GM19035 (cell line): ENCODE results near the gene CRYGC.

ENCODE experiments used
- ATAC-seq: cut with Tn5 transposase; IDR thresholded peaks from one replicate; pipeline ENCODE4 v1.9.1; 2021; ENCODE audit not compliant: unreplicated experiment

Gene CRYGC, protein sequence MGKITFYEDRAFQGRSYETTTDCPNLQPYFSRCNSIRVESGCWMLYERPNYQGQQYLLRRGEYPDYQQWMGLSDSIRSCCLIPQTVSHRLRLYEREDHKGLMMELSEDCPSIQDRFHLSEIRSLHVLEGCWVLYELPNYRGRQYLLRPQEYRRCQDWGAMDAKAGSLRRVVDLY

DNA sequence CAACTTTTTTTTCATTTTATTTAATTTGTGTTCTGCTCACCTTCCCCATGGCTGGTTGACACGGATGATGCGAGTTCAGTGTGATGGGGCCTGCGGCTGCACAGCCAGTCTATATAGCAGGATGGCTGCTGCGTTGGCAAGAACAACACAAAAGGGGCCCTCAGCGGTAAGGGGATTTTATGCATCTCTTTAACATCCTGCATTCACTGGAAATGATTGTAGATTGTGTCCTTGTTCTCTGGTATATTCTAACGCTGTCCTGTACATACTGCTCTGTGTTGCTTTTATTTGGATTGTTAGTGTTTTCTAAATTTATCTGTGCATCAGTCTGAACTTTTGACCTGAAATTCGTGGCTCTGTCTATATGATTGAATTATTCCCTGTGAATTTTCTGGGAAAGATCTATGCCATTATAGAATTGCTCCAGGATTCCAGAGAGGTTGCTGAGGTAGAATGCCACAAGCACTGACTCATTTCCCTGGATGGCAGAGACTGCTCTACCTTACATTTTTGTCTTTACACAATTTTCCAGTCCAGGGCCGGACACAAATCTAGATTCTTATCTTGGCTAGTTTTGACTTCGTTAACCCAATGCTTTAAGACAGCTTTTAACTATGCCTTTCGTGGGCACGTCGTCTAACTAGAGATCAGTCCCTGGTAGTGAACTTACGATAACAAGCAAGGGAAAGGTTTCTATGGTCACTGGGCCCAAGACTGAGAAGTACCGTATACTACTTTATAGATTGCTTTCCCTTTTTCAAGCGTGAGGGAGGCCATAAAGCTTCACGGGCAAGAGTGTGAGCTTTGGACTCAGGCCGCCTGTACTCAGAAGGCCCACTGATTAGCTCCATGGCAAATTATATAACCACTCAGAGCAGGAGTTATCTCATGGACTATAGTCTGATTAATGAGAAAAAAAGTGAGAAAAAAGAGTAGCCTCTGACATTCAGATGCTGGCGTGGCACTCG is at the start of gene CRYGC:
Gene CRYGC (minus strand): TSS at position 85 of the 968 bp plus-strand sequence. CDS start 36 bp downstream, at position 49.
- ATAC-seq = no peak

DNA sequence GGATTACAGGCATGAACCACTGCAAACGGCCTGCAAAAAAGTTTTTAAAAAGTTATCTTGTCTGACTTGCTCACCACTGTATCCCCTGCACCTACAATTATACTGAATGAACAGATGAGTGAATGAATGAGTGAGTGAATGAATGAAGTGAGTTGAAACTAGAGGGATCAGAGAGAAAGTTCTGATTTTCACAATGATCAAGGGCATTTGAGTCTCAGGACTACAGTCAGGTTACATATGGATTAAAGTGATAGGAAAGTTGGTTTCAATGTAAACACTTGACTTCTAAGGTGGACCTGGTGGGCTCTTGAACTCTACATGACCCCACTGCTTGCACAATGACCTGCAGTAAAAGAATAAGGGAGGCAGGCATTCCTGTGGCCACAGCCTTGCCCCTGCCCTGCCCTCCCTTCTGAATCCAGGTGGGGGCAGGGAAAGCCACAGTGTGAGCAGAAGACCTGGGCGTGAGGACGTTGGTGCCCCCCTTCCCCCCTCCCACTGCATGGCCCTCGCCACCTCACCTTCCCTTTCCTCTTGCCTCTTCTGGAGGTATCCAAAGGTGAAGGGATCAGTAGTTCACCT is 49.5 kb upstream of the CRYGC start:
- no peak for ATAC-seq

DNA sequence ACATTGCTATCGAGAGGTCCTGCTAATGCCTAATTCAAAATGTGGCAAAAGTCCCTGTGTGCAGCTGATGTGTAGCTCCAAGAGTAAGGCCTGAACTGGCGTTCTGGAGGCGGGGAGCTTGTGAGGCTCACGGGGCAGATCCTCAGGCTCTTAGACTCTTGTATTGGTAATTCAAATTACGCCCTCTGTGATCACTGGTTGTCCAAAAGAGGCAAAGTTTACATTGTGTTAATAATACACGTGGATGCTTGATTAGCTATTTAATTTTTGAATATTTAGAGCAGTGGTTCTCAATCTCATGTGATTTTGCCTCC is 46.2 kb upstream of the CRYGC start:
- ATAC-seq = no peak

DNA sequence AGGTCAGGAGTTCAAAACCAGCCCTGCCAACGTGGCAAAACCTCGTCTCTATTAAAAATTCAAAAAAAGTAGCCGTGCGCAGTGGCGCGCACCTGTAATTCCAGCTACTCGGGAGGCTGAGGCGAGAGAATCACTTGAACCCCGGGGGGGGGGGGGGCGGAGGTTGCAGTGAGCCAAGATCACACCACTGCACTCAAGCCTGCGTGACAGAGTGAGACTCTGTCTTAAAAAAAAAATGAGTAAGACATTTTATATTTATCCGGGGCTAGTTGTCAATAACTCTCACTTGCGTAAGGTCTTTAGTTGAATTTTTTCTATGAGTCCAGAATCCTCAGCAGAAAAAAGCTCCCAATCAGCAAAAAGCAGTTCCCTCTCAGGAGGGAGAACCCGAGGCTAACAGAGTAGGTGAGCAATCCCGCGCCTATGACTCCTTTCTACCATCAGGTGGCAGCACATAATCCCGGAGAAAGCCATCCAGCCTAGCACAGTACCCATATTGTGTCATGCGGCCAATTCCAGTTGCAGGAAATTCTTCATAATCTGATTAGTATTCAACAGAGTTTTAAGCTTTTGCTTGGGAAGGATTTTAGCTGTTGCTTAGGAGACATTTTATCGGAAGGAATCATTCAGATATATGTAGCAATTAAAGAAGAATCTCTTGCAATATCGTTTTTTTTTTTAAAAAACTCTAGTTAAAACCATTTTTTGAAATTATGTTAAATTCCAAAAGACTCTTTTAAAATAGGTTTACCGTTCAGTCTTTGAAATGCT is 45.6 kb upstream of the CRYGC start:
- peak; percentile 99 for ATAC-seq

DNA sequence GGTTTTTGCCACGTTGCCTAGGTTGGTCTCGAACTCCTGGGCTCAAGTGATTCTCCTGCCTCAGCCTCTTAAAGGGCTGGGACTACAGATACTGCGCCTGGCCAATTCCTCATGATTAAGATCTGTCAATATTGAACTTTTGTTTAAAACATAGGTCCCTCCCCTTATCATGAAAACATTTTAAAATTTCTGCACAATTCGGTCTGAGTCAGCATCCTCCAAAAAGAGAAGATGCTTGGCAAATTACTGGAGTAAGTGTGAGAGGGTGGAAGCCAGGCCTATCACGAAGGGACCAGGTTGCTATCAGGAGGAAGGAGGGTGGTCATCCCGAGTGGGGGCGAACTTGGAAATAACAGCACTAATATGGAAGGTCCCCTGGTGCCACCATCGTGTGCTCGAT is 44.5 kb upstream of the CRYGC start:
- no peak for ATAC-seq

DNA sequence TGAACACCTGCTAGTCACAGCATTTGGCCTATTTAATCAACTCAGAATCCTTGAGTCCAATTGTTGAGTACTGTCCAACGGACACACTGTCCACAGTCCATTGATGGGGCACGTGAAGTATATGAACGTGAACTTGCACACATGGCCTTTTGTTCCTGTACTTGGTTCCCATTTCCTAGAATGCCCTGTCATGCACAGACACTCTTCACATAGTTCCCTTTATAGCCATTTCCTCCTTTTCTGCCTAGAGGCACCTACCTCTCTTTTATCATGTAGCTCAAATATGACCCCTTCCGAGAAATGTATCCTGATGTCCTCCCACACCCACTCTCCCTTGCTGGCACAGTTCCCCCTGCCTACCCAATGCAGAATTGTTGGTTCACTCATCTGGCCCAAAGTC is 42.5 kb upstream of the CRYGC start:
- no peak for ATAC-seq

DNA sequence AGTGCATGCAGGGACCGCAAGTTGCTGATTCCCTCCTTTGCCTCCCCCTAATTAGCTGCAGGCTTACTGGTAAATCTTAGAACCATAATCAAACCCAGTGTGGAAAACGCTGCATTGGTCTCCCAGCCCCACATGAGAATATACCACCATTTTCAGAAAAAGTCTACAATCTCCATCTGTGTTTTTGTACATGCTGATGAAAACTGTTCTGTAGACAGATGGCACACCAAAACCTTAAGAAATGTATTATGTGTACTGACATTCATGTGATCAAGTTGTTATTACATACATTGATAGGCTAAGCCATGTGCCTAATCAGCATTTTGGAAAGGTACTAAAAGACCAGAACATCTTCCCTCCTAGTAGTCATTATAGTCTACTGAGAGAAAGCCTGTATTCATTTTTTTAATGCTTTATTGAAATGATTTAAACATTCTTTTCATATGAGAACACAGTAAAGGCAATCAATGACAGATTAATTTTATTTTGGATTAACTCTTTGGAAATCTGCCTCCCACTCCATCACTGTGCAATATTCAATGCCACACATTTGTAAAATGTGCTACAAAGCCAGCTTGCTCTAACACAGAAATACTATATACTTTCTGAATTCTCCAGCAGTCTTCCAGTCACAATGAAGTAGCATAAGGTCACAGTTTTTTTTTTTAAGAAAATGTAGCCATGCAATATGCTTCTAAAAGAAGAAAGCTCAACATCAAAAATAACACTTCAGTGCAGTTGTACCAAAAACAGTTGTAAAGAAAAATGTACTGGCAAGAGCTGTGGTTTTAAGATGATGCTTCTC is 35.5 kb upstream of the CRYGC start:
- no peak for ATAC-seq

DNA sequence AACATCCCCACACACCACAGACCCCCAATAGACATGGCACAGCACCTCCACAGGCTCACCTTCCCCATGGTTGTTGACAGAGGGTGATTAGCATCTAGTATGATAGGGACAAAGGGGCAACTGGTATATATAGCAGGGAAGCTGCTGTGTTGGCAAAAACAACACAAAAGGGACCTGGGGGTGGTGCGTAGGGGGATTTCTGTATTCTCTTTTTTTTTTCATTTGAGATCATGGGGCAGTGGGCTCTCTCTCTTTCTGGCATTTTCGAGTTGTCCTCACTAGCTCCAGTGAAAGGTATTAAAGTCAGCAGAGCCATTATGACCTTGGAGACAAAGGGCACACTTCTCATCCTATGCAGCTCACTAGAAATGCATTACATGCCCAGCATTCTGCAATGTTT is 33.9 kb upstream of the CRYGC start, which contains the start of gene CRYGA:
Gene CRYGA (minus strand): TSS at position 101 of the 400 bp plus-strand sequence. CDS start 33 bp downstream, at position 68.
- ATAC-seq = no peak

DNA sequence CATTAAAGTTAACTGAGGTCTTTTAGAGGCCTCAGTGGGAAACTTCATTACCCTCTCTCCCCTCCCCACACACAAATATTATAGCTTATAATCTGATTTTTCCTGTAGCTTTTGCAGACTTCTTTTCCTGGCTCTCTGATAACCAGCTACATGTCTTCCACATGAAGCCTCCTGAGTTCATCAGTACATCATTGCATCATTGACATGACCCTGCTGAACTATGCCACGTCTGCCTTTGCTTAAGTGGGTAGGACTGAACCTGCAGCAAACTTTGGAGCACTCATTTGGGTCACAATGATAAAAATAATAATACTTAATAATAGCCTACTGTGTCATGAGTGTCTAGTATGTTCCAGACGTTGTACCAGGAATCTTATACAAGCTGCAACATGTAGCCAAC is 26.8 kb upstream of the CRYGC start:
- no peak for ATAC-seq

DNA sequence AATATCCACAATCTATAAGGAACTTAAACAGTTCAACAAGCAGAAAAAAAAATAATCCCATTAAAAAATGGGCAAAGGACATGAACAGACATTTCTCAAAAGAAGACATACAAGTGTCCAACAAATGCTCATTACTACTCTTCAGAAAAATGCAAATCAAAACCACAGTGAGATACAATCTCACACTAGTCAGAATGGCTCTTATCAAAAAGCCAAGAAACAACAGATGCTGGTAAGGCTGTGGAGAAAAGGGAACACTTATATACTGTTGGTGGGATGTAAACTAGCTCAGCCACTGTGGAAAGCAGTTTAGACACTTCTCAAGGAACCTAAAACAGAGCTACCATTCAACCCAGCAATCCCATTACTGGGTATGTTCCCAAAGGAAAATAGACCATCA is 23.5 kb upstream of the CRYGC start:
- ATAC-seq = no peak

DNA sequence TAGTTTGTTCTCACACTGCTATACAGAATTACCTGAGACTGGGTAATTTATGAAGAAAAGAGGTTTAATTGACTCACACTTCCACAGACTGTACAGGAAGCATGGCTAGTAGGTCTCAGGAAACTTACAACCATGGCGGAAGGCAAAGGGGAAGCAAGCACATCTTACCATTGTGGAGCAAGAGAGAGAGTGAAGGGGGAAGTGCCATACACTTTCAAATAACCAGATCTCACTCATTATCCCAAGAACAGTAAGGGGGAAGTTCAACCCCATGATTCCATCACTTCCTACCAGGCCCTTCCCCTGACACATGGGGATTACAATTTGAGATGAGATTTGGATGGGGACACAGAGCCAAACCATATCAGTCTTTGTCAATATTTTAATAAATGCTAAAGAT is 21.3 kb upstream of the CRYGC start:
- no peak for ATAC-seq

DNA sequence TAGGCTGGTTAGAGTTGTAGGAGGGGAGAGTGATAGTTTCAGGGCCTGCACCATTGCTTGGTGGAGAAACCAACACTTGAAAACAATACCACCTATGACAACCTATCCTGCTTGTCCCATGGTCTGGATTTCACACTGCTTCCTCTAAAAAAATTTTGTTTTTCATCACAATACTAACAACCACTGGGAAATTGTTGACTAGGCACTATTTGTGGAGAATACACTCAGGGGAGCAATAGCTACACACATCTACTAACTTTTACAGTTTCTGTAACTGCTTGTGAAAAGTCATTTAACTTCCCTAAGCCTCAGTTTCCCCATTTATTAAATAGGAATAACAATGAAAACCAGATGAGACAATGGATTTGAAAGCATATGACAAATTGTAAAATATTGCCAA is 20.5 kb upstream of the CRYGC start:
- no peak for ATAC-seq

DNA sequence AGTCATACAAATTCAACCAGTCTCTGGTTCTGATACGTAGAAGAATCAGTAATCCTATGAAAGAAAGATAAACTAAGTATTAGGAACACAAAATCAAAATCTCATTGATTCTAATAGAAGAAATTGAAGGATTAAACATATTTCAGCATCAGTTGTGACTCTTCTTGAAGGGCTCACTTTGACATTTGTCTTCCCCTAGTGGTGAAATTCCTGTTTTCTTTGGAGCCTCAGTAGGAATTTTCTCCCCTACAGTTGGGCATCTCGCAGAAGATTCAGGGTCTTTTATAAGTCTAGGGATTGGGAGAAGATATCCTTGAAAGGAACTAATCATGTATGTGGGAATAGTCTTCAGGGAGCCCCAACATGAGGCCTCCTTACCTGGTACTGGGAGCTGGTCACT is 19.2 kb upstream of the CRYGC start:
- no peak for ATAC-seq

DNA sequence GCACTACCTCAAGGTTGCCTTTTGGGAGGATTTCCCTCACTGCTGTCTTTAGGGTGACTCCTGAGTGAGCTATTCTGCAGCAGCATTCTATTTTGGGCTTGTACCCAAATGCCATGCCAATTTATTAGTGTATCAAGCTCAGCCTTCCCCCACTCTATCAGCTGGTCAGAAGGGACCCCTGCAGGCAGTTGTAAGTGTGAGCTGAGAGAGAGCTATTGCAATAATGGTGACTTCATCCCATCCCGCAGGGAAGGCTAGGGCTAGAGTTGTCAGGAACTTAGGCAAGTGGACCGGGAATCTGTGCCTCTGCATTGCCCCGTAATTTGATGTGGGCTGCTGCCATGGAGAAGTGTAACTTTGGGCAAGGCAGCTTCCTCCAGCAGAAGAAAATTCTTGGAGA is 18.1 kb upstream of the CRYGC start:
- no peak for ATAC-seq

DNA sequence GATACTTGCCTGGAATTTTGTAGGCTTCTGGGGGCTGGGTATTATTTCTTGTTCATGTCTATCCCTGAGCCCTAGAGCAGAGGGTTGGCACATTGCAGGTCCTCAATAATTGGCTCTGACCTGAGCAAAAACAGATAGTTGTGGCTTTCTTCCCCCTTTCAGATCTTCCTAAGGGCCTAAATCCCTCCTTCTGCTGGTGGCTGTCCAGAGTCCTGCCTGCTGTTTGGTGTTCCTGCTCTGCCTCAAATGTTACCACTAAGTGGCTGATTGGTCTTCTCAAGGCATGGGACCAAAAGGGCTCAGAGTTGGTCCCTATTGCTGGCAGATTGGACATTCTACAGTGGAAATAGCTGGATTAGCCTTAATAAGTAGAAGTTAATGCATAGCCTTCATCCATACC is 17.4 kb upstream of the CRYGC start:
- no peak for ATAC-seq

DNA sequence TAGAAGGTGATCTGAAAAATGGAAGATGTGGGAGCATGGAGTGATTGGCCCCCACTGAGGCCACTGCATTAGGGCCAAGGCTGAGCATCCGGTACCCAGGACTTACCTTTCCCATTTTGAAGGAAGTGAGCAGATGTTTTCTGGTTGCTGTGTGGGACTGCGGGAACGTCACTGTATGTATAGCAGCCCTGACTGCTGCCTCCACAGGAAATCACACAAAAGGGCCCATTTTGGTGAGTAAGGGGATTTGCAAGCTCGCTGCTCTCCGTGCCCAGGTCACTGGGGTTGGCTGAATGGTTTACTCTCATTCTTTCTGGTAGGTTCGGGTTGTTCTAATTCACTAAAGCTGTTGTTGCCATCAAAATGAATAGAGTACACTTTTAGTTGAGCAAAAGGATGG is 16.4 kb upstream of the CRYGC start, which contains the start of gene CRYGB:
Gene CRYGB (minus strand): TSS at position 153 of the 400 bp plus-strand sequence. CDS start 38 bp downstream, at position 115.
- no peak for ATAC-seq

DNA sequence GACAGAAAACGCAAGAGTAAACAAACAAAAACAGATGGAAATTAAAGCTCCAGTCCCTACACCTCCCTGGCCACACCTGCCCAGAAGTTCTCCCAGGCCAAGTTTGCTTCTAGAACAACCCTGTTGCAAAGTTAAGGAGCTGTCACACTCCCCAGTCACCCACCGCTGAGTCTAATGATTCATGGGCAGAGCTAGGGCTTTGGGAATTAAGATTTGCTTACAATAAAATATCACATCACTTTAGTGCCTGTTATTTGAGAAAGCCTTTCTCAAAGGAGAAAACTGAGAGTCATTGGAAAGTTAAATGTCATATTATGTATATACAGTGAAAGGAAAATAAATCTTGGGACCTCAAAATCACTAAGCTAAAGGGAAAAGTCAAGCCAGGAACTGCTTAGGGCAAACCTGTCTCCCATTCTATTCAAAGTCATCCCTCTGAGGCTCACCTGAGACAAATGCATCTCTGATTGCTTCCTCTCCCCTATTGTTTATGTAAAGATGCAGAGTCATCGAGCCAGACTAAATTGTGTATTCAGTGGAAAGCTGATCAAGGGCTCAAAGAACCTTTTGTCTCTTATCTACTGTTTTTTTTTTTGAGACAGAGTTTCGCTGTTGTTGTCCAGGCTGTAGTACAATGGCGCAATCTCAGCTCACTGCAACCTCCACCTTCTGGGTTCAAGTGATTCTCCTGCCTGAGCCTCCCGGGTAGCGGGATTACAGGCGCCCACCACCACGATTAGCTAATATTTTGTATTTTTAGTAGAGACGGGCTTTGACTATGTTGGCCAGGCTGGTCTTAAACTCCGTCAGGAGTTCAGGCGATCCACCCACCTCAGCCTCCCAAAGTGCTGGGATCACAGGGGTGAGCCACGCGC is 13.5 kb upstream of the CRYGC start:
- ATAC-seq = no peak

DNA sequence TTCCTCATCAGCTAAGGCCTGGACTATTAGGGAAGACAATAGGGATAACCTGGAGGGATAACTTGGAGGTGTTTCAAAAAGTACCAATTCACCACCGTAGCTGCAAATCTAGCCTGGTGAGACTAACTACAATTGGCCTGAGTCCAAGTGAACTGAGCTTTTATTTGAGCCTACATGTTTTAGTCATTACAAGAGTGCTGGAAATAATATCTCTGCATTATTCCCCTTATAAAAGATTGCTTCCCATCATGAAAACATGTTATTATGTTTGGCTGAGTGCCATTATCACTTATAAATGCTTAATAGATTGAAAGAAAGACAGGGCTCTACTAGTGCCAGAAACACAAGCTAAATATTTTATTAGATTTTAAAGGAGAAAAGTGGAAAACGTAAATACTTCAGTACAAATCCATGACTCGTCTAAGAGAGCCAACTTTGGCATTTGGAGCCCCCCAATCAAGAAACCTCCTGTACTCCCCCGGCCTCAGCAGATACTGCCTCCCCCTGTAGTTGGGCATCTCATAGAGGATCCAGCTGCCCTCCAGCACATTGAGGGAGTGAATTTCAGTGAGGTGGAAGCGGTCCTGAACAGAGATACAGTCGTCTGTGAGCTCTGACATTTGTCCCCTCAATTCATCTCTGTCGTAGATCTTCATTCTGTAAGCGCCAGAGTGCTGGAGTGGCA is 12.8 kb upstream of the CRYGC start:
- no peak for ATAC-seq

DNA sequence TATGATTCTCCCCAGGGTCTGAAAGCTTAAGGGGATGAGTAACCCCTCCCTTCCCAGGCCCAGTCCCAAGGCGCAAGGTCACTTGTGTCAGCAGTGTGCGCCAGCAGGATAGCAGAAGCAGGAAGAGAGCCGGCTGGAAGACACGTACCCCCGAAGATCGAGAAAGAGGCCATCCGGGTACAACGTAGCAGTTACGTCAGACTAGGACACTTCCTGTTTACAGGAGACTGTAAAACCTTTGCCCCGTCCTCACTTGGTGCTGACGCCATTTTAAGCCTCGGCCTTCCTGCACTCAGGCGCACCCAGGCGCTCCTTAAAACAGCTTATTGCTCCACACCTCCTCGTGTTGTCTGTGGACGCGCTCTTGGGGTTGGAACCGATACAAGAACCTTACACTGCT is 9.8 kb upstream of the CRYGC start:
- ATAC-seq = no peak
